Fibroblast of skin of right quadriceps (primary cell): ENCODE data around the gene ATP2B3.

Experiments used
- DNase-seq: peaks from one replicate; pipeline ENCODE4 v3.0.0-alpha.2; 2013

ATP2B3 gene

DNA sequence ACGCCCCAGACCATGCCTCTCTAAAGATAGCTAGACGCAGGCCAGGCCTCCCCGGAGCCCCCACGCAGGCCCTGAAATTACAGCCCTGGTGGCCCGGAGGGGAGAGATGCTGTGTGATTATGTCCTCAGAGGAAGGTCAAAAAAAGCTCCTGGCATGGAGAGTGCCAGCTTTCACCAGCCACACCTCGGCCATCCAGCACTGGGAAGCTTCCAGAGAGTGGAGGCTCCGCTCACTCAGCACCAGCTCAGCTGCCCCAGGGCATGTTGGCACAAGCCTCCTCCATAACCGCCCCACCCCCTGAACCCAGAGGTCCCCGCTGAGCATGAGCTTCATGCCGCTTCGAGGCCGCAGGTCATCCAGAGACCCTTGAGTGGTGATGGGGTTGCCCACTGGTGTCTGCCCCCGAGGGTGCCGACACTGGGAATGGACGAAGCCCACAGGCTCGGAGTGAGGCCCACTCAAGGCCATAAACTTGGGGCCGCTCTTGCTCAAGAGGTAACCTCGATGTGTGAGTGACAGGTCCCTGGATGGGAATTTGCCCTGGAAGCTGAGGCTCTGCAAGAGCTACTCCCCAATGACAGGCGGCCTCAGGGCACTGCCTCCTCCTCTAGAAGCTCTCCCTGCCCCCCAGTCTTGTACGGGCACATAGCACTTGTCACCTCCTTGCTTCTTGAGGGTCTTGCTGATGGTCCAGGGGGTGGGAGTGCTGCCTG lies 27.1 kb upstream of the ATP2B3 start:
- no peak for DNase-seq

DNA sequence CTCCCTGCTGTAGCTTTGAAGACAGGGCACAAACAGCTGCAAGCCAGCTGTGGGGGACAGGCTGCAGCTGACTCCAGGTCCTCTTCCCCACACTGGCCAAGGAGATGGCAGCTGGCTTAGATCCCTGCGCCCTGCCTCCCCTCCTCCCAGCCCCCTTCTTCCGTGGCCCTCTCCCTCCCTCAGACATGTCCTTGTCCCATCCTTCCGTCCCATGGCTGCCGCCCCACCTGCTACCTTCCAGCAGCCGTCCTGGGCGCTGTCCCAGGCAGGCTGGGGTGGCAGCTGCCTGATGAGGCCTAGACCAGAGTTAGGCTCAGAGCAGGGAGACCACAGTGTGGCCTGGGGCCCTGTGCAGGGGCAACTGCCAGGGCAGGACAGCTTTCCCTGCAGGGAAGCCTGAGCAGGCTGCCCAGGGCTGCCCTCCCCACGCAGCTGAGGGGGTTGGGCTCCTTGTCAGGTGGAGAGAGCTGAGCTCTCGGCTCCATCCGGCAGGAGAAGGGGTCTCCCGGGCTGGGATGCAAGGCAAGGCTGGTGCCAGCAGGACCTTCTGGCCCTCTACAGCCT lies 26.0 kb upstream of the ATP2B3 start:
- DNase-seq = no peak

DNA sequence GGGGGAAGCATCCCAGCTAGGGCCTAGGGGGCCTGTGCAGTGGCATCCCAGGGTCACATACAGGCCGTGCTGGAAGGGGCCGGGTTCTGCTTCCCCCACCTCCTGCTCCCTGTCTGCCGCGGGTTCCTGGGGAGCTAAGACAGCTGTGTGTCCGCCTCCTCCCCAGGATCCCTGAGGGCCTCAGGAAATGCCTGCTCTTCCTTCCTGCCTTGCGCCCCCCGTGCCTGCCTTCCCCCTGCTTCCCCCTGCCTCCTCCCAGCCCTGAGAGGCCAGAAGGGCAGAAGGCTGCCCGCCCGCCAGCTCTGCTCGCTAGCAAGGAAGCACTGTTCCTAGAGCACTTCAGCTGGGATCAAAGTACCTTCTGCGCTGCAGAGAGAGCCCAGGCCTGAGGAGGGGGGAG lies 25.5 kb upstream of the ATP2B3 start:
- no peak for DNase-seq

DNA sequence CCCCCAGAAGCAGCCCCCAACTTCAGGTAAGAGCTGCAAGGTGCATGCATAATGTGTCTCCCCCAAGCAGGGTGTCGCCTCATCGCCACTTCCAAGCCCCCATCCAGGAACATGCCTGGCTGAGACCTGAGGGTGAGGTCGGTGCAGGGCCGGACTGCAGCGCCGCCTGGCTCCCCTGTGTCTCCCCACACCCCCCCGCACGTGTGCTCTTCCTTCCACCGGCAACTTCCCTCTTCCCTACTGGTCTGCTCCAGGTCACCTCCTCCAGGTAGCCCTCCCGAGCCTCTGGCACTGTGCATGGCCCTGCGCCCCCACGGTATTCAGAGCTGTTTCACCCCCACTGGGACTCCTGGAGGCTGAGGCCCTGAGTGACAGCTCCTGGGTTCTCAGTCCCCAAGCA lies 24.9 kb upstream of the ATP2B3 start:
- DNase-seq = no peak

DNA sequence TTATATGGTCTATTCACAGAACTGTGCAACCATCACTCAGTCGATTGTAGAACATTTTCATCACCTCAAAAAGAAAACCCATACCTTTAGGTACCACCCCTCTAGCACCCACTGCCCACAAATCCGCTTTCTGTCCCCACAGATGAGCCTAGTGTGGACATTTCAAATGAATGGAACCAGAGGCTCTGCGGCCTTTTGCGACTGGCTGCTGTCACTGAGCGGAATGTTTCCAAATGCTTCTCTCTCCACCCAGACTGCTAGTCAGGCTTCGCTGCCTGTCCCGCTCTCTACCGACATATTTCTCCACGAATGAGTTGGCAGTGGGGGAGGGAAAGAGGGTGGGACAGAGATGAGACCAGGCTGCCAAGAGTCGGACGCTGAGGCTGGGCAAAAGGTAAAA lies 24.4 kb upstream of the ATP2B3 start:
- DNase-seq = no peak

DNA sequence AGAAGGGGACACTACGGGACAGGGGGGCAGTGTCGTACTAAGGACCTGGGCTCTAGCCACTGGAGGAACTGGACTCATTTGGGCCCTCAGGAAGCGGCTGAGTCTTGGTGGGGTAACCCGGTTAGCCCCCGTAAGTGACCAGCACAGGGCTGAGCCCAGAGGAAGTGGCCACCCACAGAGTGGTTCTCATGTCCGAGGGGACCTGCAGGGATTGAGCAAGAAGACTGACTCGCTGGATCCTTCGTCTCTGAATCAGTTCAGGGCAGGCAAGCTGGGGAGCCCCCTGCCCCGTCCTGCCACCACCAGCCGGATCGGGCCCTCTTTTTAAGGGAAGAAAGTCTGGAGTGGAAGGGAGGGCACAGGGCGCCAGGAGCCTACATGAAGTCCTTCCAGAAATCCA lies 23.4 kb upstream of the ATP2B3 start:
- DNase-seq = no peak

DNA sequence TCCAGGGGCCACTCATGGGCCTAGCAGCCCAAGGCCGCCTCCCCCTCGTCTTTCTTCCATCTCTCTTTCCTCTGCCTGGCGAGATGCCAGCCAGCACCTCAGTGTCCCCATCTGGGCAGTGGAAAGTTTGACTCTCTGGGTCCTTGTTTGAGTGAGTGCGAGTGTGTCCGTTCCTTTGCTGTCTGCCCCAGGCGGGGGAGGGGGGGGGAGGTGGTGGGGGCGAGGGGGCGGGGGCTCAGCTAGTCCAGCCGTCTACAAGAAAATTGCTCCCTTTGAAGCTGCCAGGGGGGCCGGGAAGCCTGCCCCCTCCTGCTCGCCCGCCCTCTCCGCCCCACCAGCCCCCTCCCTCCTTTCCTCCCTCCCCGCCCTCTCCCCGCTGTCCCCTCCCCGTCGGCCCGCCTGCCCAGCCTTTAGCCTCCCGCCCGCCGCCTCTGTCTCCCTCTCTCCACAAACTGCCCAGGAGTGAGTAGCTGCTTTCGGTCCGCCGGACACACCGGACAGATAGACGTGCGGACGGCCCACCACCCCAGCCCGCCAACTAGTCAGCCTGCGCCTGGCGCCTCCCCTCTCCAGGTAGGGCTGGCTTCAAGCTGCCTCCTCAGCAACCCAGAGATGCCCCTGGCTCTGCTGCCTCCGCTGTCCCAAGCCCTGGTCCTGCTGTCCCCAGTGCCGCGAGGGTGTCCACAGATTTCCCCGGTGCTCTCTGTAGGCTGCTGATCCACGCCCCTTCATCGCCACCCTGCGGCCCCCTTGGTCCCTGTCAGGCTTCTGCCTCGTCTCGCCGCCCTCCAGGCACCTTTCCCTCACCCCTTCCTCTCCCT lies 22.7 kb upstream of the ATP2B3 start, which contains the start of gene BGN:
Gene BGN, plus strand, starts transcription at position 440 of the 821 bp plus-strand sequence. CDS start 9,652 bp downstream, outside the sequence.
- DNase-seq = peak; percentile 63

DNA sequence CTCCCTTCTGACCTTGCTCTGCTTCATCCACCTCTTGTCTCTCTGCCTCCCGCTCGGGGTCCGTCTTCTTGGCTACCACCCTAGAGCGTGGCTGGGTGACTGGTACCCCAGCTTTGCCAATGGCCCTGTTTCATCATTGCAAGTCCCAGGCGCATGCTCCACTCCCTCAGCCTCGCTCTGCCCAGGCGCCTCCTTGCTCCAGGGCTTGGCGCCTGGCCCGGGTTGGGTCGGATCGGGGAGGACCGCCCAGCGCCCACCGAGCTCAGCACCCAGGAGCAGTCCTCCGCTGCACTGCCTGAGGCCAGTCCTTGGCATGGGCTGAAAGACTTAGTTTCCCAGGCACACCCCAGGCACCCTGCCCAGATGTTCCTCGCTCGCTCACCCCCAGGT lies 22.1 kb upstream of the ATP2B3 start:
- no peak for DNase-seq

DNA sequence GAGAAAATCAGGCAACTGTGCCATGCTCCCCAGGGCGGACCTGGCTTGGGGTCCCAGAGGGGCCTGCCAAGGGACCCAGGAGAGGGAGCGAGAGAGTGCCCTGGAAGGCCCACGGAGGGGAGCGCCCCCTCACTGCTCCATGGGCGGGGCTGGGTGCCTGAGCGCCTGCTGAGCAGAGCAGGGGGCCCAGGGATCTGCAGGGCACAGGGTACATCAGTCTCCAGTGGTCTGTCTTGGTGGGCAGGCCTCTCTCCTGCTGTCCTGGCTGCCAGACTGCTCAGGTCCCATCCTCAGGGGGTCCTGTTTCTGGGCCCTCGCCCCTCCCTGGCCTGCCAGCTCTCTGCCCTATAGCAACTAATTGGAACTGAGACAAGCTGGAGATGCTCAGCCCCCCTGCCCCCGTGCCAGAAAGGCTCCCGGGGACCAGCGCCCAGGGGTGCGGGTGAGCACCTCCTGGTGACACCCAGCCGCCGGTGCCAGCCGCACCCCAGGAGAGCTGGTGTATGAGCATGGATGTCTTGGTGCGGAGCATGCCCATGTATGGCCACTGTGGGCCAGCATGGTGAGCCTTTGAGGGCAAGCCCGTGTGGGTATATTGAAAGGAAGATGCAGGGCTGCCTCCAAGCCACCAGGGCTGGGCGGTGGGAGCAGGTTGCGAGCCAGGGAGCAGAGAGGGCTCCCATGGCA lies 21.4 kb upstream of the ATP2B3 start:
- no peak for DNase-seq

DNA sequence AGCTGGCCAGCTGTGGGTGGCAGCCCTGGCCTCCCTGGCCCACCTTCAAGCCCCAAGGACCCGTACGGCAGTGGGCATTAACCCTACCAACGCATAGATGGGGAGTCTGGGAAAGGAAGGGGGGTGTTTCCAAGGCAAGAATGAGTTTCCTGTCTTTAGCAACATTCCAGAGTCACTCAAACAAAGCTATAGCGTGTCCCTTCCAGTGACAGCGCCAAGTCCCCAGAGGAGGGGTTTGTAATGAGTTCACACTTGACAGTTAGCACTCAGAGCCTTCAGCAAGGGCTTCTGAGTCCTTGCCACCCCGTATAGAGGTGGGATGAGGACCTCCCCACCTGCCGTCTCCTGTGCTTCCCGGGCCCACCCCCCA lies 20.9 kb upstream of the ATP2B3 start:
- no peak for DNase-seq

DNA sequence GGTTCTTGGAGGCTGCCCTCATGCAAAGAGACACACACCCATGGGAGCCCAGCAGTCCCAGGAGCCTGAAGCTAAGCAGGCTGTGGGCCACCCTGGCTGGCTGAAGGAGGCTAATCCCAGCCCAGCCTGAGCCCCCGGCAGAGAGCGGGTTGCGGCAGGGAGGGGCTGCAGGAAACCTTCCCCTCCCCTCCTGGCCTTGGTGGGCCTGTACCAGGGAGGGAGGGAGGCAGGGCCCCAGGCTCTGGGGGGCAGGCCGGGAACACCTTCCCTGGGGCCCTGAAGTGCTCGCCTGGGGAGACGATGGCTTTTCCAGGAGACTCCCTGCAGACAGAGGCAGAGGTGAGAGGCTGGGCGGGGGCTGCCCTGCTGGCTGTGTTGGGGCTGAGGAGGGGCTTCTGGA lies 19.0 kb upstream of the ATP2B3 start:
- no peak for DNase-seq

DNA sequence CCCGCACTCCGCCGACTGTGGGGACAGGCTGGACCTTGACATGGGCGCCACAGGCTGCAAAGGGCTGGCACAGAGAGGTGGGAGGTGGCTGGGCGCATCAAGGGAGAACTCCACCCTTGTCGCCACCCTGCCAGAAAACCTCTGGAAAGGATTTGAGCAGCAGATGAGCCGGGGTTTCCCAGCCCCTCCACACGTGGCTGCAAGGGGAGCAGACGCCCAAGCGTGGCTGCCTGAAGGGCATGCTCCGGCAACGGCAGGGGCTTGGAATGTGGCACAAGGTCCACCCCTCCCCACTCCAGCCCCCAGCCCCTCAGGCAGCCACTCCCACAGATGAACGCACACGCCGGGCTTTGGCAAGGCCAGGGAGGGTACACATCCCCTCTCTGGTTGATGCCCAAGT lies 18.1 kb upstream of the ATP2B3 start:
- DNase-seq = no peak

DNA sequence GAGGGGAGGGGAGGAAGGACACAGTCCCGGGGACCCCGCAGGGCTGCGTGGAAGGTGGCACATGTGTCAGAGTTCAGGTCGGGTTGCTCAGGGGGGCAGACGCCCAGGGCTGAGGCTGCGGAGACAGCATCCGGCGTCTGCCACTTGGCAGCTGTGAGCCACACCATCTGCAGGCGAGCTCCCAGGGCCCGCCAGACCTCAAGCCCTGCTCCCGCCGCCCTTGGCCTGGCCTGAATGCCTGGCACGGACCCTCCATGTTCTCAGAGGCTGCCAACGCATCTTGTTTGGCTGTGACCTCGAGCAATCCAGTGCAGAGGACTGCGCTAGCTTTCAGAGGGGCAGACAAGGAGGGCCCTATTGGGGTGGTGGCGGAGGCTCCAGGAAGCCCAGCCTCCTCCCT lies 17.6 kb upstream of the ATP2B3 start:
- no peak for DNase-seq

DNA sequence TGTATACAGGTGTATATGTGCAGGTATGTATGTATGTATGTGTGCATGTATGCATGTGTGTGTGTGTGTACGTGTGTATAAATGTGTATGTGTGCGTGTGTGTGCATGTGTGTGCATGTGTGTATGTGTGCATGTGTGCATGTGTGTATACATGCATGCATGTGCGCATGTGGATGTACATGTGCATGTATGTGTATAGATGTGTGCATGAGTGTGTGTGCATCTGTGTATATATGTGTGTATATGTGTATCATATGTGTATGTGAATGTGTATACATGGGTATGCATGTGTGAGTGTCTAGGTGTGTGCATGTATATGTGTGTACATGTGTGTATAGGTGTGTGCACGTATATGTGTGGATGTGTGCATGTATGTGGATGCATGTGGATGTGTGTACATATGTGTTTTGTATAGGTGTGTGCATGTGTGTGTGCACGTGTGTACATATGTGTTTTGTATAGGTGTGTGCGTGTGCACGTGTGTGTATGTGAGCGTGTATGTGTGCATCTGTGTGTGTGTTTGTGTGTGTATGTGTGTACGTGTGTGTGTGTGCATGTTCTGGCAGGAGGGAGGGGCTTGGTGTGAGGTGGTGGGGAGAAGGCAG lies 16.7 kb upstream of the ATP2B3 start:
- no peak for DNase-seq

DNA sequence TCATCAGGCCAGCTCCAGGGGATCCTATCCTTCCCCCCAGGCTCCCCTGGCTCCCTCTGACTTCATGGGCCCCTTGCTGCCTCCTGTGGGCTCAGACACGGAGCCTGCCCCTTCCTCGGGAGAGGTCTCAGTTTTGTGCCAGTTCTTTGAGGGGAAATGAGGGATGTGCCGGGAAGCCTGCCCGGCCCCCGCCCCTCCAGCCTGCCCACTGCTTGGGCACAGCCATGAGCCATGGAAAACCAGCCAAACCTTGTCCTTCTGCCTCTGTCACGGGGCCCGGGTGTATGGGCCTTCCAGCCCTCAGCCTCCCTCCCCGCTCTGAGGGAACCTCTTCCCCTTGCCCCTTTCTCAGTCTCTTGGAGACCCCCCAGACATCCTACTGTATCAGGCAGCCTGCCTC lies 15.9 kb upstream of the ATP2B3 start:
- DNase-seq = no peak

DNA sequence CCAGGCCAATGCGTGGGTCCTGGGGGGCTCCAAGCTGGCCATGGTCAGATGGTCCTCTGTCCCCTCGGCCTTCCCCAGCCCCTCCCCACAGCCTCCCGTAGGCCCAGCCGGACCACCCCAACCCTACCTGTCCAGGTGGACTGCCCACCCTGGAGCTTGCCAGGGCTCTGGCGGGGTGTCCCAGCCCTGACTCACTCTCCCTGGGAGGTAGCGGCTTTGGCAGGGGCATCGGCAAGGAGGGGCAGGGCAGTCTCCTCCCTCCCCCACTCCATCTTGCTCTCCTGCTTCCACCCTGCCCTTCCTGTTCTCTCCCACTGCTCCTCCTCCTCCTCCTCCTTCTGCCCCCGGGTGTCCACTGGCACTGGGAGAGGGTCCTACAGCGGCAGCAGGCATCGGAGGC lies 15.3 kb upstream of the ATP2B3 start:
- DNase-seq = no peak

DNA sequence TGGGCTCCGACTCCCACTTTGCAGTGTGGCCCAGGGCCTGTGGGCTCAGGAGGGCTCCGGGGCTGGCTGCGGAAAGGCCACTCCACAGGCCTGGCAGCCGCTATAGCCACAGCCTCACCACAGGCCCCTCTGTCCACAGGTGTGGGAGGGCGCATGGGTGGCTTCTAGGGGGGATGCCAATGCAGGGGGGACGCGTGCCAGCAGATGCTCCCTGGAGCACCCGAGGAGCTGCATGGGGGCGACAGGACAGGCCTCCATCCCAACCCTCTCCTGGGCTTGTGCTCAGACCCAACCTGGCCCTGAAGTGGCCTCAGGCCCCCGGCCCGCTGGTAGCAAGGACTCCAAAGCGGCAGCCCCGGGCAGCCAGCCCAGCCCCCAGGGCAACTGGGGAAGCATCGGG lies 14.6 kb upstream of the ATP2B3 start:
- DNase-seq = no peak

DNA sequence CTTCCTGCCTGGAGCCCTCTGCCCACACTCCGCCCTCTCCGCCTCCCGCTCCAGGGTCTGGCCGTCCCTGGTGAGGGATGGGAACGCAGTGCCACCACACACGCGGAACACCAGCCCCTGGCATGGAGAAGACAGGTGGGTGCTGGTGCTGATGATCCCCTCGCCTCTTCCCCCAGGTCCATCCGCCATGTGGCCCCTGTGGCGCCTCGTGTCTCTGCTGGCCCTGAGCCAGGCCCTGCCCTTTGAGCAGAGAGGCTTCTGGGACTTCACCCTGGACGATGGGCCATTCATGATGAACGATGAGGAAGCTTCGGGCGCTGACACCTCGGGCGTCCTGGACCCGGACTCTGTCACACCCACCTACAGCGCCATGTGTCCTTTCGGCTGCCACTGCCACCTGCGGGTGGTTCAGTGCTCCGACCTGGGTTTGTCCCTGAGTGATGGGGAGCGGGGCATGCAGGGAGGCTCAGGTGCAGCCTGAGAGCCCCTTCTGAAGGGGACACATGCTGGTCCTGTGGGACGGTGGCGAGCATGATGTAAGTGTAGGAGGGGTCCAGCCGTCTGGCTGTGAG lies 12.9 kb upstream of the ATP2B3 start:
- no peak for DNase-seq

DNA sequence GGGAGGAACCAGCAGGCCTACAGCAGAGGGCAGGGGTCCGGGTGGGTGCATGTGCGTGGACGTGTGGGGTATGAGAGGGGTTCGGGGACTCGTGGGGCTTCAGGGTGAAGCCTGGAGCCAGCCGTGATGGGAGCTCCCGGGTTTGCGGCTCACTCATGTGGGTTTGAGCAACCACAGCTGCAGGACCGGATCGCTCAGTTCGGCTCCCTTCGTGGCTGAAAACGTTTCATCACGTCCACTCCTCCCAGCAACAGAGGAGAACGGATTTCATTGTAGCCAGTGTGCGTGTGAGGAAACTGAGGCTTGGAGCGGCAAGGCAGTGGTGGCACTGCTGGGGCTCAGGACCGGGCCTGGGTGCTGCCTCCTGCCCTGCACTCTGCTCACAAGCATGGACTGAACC lies 12.1 kb upstream of the ATP2B3 start:
- DNase-seq = no peak

DNA sequence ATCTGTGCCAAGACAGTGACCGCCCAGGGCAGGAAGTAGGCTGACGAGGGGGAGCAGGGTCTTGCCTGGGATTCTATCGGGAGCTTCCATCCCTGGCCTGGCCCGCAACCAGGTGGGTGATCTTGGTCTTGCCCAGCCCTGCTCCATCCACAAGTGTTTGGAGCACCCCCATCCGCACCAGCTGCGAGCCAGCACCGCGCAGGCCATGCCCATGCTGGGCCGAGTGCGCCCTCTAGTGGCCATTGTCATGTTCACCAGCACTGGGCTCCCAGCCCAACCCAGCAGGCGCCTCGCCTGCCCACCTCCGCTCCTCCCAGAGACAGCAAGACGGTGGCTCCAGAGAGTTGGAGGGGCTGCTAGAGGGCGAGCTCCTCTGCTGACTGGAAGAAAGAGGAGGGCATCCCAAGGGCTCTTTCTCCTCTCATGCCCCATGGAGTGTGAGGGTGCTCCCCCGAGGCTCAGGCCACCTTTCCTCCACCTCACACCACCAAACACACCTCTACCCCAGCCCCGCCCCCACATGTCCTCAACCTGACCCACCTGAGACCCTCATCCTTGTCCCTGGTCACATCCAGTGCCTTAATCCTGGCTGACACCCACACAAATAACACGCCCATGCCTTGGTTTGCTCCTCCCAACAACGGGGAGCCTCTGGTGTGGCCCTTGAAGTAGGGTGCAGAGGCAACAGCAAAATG lies 9.8 kb upstream of the ATP2B3 start:
- peak; percentile 62 for DNase-seq

DNA sequence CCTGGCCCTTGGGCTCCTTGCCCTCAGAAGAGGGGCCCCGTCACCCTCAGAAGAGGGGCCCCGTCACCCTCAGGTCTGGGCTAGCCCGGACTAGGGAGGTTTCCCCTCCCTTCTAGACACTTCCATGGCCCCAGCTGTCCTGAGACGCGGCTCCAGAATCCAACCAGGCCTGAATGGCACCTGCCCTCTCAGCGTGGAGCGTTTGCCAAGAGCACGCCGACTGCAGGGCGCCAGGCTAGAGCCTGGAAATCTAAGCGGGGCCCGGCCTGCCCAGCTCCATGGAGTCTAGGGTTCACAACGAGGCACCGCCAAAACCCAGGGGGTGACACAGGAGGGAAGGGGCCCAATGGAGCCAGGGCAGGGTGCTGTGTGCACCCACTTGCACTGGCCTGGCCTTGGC lies 7.8 kb upstream of the ATP2B3 start:
- DNase-seq = no peak

DNA sequence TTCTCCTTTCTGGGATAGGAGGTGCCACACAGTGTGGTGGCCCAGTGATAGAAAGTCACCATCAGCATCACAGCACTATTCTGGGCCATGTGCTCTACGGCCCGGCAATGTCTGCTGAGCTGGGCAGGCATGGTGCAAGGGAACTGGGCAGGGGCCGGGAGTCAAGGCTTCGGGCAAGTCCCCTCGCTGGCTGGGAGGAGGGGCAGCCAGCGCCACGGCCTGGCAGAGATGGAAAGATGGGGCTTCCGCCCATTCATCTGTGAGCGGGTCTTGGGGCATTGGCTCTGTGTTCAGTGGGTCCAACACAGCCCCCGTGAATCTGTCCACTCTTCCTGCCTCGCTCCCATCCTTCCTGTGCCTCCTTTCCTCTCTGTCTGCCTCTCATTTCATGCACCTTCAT lies 7.1 kb upstream of the ATP2B3 start:
- no peak for DNase-seq
